ENCODE results near the gene EXOC3.
"Not testable (repeated sequence)": the region's sequence is repeated elsewhere in the genome, so short reads cannot be mapped to it uniquely, and the experiment has no call there.

Gene EXOC3

DNA sequence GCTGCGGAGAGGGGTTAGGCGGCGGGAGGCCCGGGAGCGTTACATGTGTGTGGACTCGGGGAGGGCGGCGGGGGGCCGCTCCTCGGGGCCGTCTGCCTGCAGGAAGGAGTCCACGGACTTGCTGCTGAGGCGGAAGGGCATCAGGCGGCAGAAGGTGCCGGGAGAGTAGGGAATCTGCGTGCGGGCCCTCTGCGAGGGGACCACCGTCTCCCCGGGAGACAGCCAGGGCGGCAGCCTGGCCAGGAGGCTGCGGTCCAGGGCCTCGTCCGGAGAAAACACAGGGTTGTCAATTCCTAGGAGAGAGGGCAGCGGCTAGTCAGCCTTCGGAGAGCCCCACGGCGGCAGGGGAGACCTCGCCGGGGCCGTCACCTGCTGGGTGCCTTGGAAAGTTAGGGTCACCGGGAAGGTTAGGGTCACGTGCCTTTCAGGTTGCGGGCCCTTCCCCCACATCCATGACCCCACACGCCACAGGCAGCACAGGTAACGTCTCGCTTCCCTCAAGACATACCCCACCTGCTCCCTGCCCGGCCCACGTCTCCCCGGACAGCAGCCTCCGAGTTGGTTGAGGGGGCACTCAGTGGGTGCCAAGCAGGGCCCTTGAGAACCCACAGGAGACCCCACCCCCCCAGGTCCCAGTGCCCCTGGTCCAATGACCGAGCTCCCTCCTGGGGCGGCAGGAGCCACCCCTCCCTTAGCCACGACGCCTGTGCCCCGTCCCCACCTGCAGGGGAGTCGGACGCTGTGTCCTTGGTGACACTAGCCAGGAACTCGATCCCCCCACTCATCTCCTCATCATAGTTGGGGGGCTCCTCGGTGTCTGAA lies 32.1 kb downstream of the EXOC3 start:
- no peak for DNase-seq

DNA sequence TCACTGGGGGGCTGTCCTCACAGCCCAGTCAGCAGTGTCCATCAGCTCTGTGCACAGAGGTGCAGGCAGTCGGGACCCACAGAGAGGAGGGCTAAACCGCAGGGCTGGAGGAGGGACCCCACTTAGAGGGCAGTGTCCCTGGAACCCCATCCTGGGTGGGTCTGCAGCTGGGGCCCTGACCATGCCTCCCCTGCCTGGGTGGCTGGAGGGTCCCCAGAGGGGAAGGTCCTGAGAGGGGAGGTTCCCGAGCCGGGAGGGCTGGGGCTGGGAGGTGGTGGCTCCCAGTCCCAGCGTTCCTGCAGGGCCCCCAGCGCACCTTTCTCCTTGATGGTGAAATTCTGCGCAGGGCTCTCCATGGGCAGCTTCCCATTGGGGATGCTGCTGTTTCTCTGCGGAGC lies 32.7 kb downstream of the EXOC3 start:
- no peak for DNase-seq

DNA sequence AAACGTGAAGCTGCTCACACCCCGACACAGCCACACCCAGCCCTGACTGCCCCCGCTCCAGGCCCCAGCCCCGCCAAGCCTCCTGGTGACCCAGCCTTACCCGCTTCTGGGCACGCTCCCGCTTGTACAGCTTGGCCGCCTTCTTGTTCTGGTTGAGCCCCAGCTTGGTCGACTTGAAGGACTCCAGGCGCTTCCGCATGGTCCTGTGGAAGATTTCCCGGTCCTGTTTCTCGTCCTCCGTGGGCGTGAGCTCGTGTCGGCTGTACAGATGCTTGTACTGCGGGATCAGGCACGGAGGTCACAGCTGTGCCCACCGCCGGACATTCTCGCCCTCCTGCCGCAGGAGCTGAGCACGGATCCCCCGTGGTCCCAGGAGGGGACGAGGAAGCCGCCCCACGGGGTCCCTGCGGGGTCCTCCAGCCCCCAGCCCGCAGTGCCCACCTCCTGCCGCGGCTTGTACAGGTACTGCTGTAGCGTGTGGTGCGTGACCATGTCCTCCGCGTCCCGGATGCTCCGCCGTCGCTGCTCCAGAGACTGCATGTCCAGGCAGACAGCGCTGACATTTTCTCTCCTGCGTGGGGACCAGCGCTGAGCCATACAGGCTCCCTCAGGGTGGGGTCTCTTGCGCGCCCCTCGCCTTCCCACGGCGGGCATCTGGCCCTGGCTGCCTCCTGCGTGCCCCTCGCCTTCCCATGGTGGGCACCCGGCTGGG lies 33.3 kb downstream of the EXOC3 start:
- DNase-seq, result no peak

DNA sequence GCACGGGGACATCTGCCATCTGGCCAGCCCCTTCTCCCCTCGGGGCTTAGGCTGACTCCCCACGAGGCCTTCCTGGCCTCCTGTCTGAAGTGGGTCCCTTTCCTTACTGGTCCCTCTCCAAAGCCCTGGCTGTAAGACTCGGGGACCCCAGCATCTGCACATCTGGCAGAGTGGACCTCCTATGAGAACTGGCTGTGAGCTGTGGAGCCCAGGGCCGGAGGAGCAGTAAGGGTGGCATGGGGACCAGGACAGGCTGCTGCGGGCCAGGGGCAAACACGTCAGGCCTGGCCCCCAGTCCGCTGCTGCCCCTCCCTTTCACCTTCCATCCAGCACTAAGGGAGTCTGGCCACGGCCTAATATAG lies 33.8 kb downstream of the EXOC3 start:
- no peak for DNase-seq

DNA sequence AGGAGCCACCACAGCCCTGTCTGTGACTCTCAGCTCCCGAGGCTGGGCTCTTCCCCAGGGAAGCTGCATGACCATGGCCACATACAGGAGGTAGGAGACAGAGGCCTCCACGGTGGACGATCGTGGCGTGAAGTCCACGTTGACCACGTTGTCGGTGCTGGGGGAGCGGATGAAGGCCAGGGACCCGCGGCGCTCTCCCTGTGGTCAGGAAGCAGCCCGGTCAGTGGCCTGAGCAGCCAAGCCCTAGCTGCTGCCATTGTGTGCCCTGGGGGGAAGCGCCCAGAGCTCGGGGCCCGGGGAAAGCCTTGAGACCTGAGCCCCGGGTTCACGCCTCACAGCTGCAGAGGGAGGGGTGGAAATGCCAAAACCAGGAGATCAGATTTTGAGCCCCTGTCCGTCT lies 34.3 kb downstream of the EXOC3 start:
- no peak for DNase-seq

DNA sequence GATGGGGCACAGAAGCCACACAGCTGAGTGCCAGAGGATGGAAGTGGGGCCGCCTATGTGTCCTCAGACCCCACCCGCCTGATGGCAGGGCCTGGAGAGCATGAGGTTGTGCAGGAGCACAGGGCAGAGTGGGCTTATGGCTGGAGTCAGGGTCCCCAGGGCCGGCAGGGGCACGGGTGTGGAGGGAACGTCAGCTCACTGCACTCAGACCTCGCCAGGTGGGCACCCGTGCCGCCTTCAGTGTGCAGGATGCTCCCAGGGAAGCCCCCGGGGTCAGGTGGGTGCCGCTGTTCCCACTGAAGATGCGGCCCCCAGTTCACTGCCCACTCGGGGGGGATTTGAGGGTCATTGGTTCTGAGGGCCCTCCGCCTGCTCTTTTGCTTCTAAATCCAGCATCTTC lies 34.9 kb downstream of the EXOC3 start:
- DNase-seq, result no peak

GRCh38 chr5:478369-478981 lies 35.5 kb downstream of the EXOC3 start:
- no peak for DNase-seq

GRCh38 chr5:478982-479535 lies 36.1 kb downstream of the EXOC3 start:
- DNase-seq, result no peak

- DNase-seq, result no peak
These were observed 36.8 kb downstream of the EXOC3 start for GRCh38 chr5:479566-480319.

GRCh38 chr5:481347-481746 lies 38.4 kb downstream of the EXOC3 start:
- no peak for DNase-seq

- DNase-seq, result no peak
These were observed 39.0 kb downstream of the EXOC3 start for GRCh38 chr5:482021-482420.

GRCh38 chr5:482506-482905 lies 39.5 kb downstream of the EXOC3 start:
- DNase-seq, result no peak

DNA sequence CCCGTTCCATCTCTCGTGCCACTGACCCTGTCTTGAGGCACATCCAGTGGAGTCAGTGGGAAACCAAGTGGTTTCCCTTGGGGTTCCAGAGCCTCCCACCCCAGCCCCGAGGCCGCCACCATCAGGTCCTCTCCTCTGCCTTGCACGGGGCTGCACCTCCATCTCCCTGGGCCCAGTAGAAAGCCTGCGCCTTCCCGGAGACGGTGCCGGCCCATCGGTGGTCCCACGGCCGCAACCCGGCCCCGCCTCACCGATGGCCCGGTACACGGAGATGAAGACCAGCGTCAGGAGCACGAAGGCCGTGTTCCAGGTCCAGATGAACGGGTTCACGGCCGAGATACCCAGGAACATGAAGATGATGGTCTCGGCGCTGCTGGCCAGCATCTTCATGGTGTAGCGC lies 40.0 kb downstream of the EXOC3 start:
- no peak for DNase-seq

DNA sequence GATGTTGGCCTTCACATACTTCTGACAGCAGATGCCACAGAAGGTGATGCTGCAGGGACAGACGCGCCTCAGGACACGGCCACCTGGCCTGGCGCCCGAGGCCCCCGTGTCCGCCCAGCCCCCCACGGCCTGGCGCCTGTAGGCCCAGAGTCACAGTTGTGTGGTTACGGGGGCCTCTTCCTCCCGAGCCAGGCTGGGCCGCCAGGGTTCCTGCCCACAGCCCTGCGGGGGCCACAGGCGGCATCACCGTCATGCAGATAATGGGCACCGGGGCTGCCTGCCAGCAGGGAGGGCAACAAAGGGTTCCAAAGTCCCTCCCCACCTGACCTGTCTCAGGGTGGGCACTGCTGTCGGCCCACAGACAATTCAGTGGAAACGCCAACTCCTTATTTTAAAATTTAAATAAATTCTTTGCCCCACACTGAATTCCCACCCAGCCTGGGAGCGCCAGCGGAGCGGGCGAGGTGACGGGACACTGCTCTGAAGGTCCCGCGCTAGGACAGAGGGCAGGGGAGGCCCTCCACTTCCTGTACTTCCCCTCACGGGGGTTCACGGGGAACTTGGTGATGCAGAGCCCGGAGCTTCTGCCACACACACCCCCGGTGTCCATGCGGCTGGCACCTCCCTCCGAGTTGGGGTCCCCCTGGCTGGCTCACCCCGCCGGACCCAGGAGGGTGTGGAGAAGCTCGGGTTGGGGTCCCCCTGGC lies 40.6 kb downstream of the EXOC3 start:
- DNase-seq, result no peak

DNA sequence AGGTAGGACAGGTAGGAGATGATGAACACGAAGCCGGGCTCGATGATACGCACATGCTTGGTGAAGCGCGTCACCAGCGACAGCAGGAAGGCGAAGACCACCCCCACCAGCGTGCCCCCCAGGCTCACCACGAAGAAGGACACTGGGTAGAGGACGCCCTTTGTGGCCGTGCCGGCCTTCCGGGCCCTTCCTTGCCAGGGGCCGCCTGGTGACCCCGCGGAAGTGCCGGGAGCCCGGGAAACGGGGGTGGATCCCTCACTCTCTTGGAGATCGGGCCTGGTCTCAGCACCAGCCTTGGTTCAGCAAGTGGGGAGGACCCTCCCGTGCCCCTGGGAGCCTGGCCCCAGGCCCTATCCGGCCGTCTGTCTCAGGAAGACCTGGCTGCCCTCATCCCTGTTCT lies 41.6 kb downstream of the EXOC3 start:
- no peak for DNase-seq

GRCh38 chr5:485113-485945 lies 42.4 kb downstream of the EXOC3 start:
- DNase-seq, result no peak

GRCh38 chr5:485946-486491 lies 43.0 kb downstream of the EXOC3 start:
- DNase-seq, result no peak

GRCh38 chr5:486597-486996 lies 43.6 kb downstream of the EXOC3 start:
- DNase-seq, result not testable (repeated sequence)

DNA sequence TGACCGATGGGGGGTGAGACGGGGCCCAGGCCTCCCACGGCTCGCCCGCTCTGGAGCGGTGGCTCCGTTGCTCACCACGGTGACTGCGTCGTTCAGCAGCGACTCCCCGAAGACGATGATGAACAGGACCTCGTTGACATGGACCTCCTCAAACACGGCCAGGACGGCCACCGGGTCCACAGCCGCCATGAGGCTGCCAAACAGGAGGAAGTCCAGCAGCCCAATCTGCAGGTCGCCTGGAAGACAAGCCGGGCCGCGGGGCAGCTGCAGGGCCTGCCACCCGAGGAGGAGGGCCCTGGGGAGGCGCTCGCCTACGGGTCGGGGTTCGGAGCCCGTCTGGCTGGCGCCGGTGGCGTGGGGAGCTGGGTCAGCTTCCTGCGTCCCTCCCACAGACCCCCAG lies 45.3 kb downstream of the EXOC3 start:
- no peak for DNase-seq

GRCh38 chr5:488744-489688 lies 46.0 kb downstream of the EXOC3 start:
- DNase-seq, result no peak
